GM12874 (cell line): ENCODE data around the gene ZBTB7C.

Source experiments
- CTCF ChIP-seq: IDR thresholded peaks from 2 replicates; pipeline ENCODE4 v1.5.1; 2011; ENCODE audit warnings: low read depth, mild to moderate bottlenecking, control low read depth, low read length, moderate library complexity; ENCODE audit not compliant: insufficient read depth

The ZBTB7C gene

GRCh38 chr18:48040457-48041110 is 368.6 kb downstream of the ZBTB7C start:
- no peak for TF ChIP-seq CTCF

GRCh38 chr18:48039769-48040215 is 369.4 kb downstream of the ZBTB7C start:
- no peak for TF ChIP-seq CTCF

- TF ChIP-seq CTCF, result no peak
Measured at GRCh38 chr18:48038636-48039035, 370.5 kb downstream of the ZBTB7C start.

- no peak for TF ChIP-seq CTCF
Measured at GRCh38 chr18:48037481-48038271, 371.5 kb downstream of the ZBTB7C start.

- no peak for TF ChIP-seq CTCF
Measured at GRCh38 chr18:48036641-48037421, 372.4 kb downstream of the ZBTB7C start.

- no peak for TF ChIP-seq CTCF
Measured at GRCh38 chr18:48036226-48036625, 373.0 kb downstream of the ZBTB7C start.

GRCh38 chr18:48035556-48035860 is 373.7 kb downstream of the ZBTB7C start:
- TF ChIP-seq CTCF, result no peak
